HepG2 (cell line): ENCODE results near the gene CCDC57. TPM values are rescaled to one million over a fixed set of nuclear protein-coding genes. Genes with fewer than 3 reads are reported as not detected.

Source experiments
- CHD2 ChIP-seq: IDR thresholded peaks from 2 replicates; pipeline ENCODE4 v1.6.1; 2011; ENCODE audit warnings: low read depth, low read length, improper control_type of control experiment
- HOXA5 ChIP-seq: sonication (generic); formaldehyde crosslinking; IDR thresholded peaks from 2 replicates; pipeline ENCODE4 v1.4.0; 2020; ENCODE audit warnings: missing genetic modification reagents
- HOXA9 ChIP-seq: sonication (generic); formaldehyde crosslinking; IDR thresholded peaks from 2 replicates; pipeline ENCODE4 v1.8.1; 2022; ENCODE audit warnings: missing genetic modification reagents, mild to moderate bottlenecking, moderate library complexity, borderline replicate concordance
- MYC ChIP-seq: sonication (generic); formaldehyde crosslinking; IDR thresholded peaks from 2 replicates; pipeline ENCODE4 v1.9.0; 2021; ENCODE audit warnings: missing genetic modification reagents, borderline replicate concordance
- NONO ChIP-seq, 2 experiments: fragments of 450-650 bp in 1 of 2; sonication (generic) in 1 of 2; formaldehyde crosslinking in 1 of 2; IDR thresholded peaks in 1 of 2; conservative IDR thresholded peaks in 1 of 2; 2 replicates each; pipeline versions ENCODE4 v1.6.1 to v1.8.0; 2017 to 2022; ENCODE audit warnings: mild to moderate bottlenecking in 1 of 2, missing genetic modification reagents in 1 of 2, moderate library complexity in 1 of 2
- POLR2A ChIP-seq, 2 experiments: IDR thresholded peaks; 2 replicates each; pipeline ENCODE4 v1.6.1; 2011; ENCODE audit warnings: low read depth in 2 of 2, low read length in 2 of 2, mild to moderate bottlenecking in 1 of 2, moderate library complexity in 1 of 2; ENCODE audit not compliant: insufficient read depth in 1 of 2
- REPIN1 ChIP-seq: sonication (generic); formaldehyde crosslinking; IDR thresholded peaks from 2 replicates; pipeline ENCODE4 v1.8.0; 2022; ENCODE audit warnings: missing genetic modification reagents, low read depth, mild to moderate bottlenecking, borderline replicate concordance
- SMC3 ChIP-seq: IDR thresholded peaks from 2 replicates; pipeline ENCODE4 v1.6.1; 2011; ENCODE audit warnings: low read length, improper control_type of control experiment
- SOX6 ChIP-seq, 2 experiments: fragments of 450-650 bp in 1 of 2; sonication (generic) in 1 of 2; formaldehyde crosslinking in 1 of 2; IDR thresholded peaks; 2 replicates each; pipeline versions ENCODE4 v1.4.0 to v1.6.1; 2017 to 2020; ENCODE audit warnings: antibody characterized with exemption in 1 of 2, mild to moderate bottlenecking in 1 of 2, missing genetic modification reagents in 1 of 2
- SSRP1 ChIP-seq: IDR thresholded peaks from 2 replicates; pipeline ENCODE4 v1.6.1; 2016; ENCODE audit warnings: control low read depth
- THYN1 ChIP-seq: sonication (generic); formaldehyde crosslinking; IDR thresholded peaks from 2 replicates; pipeline ENCODE4 v1.8.1; 2023; ENCODE audit warnings: low read depth, mild to moderate bottlenecking, moderate library complexity, missing genetic modification reagents, borderline replicate concordance
- UBTF ChIP-seq: sonication (generic); formaldehyde crosslinking; IDR thresholded peaks from 2 replicates; pipeline ENCODE4 v1.4.0; 2020; ENCODE audit warnings: mild to moderate bottlenecking, missing genetic modification reagents
- ZBTB43 ChIP-seq: sonication (generic); formaldehyde crosslinking; conservative IDR thresholded peaks from 2 replicates; pipeline ENCODE4 v1.4.0; 2020; ENCODE audit warnings: missing genetic modification reagents
- ZFP41 ChIP-seq: sonication (generic); formaldehyde crosslinking; IDR thresholded peaks from 2 replicates; pipeline ENCODE4 v1.4.0; 2020; ENCODE audit warnings: mild to moderate bottlenecking, missing genetic modification reagents, borderline replicate concordance
- ZNF451 ChIP-seq: sonication (generic); formaldehyde crosslinking; IDR thresholded peaks from 2 replicates; pipeline ENCODE4 v1.5.0; 2020; ENCODE audit warnings: mild to moderate bottlenecking, missing genetic modification reagents
- ZNF550 ChIP-seq: sonication (generic); formaldehyde crosslinking; IDR thresholded peaks from 2 replicates; pipeline ENCODE4 v1.4.0; 2020; ENCODE audit warnings: mild to moderate bottlenecking, missing genetic modification reagents, borderline replicate concordance
- ZSCAN9 ChIP-seq: IDR thresholded peaks from 2 replicates; pipeline ENCODE4 v1.6.1; 2016; ENCODE audit warnings: borderline replicate concordance
- polyA plus RNA-seq, 8 experiments: library from polyadenylated mRNA; depleted of rRNA in 3 of 8; stranded (reverse) in 7 of 8; unstranded in 1 of 8; fragments of >200 nt; fragmentation: Illumina TruSeq in 4 of 8; extraction: Trizol in 4 of 8; gene quantifications; 2 replicates each; pipeline versions ENCODE4 v1.2.1 to v1.2.3, GENCODE V29; 2011 to 2016; ENCODE audit warnings: low read depth in 4 of 8, missing spikeins in 1 of 8, mixed read lengths in 1 of 8; ENCODE audit not compliant: insufficient read depth in 1 of 8
- total RNA-seq, 5 experiments: library from RNA; depleted of rRNA; stranded (reverse); fragments of >200 nt; fragmentation: Illumina TruSeq; extraction: Trizol; gene quantifications; 2 replicates each; pipeline ENCODE4 v1.2.3, GENCODE V29; 2016; ENCODE audit warnings: low read depth in 1 of 5

The CCDC57 gene
- total and polyA plus RNA-seq, 2 of the 13 experiments (the other 11 are each of a cell fraction or from before 2014, with no cell fraction given) = 59.3 to 59.9 TPM

GRCh38 chr17:82250868-82251500, 38.3 kb upstream of the CCDC57 start (continued):
- TF ChIP-seq SSRP1 (CRISPR knock-in tag) (no peak), HOXA9 (CRISPR knock-in tag) (no peak), SOX6 (IDR thresholded peaks at IDR 0.05) (no peak), SOX6 (CRISPR knock-in tag; IDR thresholded peaks at IDR 0.05) (no peak), POLR2A (IDR thresholded peaks at IDR 0.05; ENCODE audit: insufficient read depth in 1 of 2, low read depth in 2 of 2, low read length in 2 of 2) (peak; percentile 14 to 30; a peak in 1 of 4 replicates), REPIN1 (no peak), ZNF451 (CRISPR knock-in tag) (no peak), NONO (IDR thresholded peaks at IDR 0.05) (no peak), NONO (CRISPR knock-in tag; conservative IDR thresholded peaks at IDR 0.05) (no peak), ZNF550 (CRISPR knock-in tag) (no peak), HOXA5 (CRISPR knock-in tag) (no peak), CHD2 (0 out of 2 replicates have a peak, but pooled peaks have one; percentile 8), ZBTB43 (CRISPR knock-in tag) (no peak), SMC3 (no peak), UBTF (CRISPR knock-in tag) (0 out of 2 replicates have a peak, but pooled peaks have one; percentile 14), THYN1 (no peak), ZFP41 (CRISPR knock-in tag) (no peak), ZSCAN9 (CRISPR knock-in tag) (no peak), MYC (0 out of 2 replicates have a peak, but pooled peaks have one; percentile 14)
